Muscle of arm (tissue), 14 donors: ENCODE results near the gene TBX10. TPM values are rescaled to one million over a fixed set of nuclear protein-coding genes. Genes with fewer than 3 reads are reported as not detected.
"Not testable (repeated sequence)": the region's sequence is repeated elsewhere in the genome, so short reads cannot be mapped to it uniquely, and the experiment has no call there.

Experiments used
- DNase-seq: peaks from one replicate; pipeline ENCODE4 v3.0.0-alpha.2; 2013
- long read RNA-seq, 11 donors: transcript quantifications; one replicate each; lab custom pipeline, GENCODE V29; 2026
- polyA plus RNA-seq, 12 donors: library from polyadenylated mRNA; unstranded; fragments of 120-200 nt; gene quantifications; one replicate each; pipeline ENCODE4 v1.2.1, GENCODE V29; 2013; ENCODE audit not compliant: insufficient read length in 12 of 12

TBX10 gene
- not detected for polyA plus RNA-seq
- long read RNA-seq, donor 1: 0 reads
- long read RNA-seq, donor 2: 0 reads
- long read RNA-seq, donor 3: 0 reads
- long read RNA-seq, donor 4: 0 reads
- long read RNA-seq, donor 5: 0 reads
- long read RNA-seq, donor 6: 0 reads
- long read RNA-seq, donor 7: 0 reads
- long read RNA-seq, donor 8: 0 reads
- long read RNA-seq, donor 9: 0 reads
- long read RNA-seq, donor 10: 0 reads
- long read RNA-seq, donor 11: 0 reads

DNA sequence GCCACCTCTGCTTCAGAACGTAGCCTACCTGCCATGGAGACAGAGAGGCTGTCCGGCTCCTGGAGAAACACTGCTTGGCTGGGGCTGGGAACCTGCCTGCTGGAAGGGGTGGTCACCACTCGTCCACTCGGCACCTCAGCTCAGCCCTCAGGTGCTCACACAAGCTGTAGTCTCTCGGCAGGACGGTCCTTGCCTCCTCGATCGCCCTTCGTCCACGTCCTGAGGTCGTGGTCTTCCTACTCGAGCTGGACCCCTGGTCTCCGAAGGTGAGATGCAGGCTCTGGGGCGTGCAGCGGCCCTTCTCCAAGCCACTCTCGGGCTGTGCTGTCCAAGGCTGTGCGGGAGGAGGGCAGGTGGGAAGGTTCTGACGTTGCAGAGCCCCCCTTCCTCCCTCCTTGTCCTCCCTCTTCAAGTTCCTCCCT, at the start of gene TBX10:
Gene TBX10 (minus strand): TSS at position 326 of the 422 bp plus-strand sequence. CDS start 291 bp downstream, at position 35.
- no peak for DNase-seq

DNA sequence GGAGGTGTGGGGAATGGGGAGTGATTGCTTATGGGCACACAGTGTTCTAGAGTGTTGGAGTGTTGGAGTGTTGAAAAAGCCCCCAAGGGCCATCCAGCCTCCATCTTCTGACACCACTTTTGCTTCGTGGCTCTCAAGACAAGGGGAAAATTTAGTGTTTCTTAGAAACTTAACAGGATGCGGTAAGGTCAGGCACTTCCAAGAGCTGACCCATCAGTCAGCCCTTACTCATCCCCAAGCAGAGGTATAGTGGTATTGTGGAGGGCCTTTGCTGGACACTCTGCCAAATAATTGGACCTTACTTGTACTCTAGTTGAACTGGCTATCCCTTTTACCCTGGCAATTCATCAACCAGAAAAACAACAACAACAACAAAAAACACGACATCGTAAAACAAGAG, 49.6 kb upstream of the TBX10 start:
- DNase-seq: no peak

GRCh38 chr11:67687986-67688385, 48.4 kb upstream of the TBX10 start:
- no peak for DNase-seq

GRCh38 chr11:67685641-67686332, 46.2 kb upstream of the TBX10 start:
- DNase-seq: not testable (repeated sequence)

DNA sequence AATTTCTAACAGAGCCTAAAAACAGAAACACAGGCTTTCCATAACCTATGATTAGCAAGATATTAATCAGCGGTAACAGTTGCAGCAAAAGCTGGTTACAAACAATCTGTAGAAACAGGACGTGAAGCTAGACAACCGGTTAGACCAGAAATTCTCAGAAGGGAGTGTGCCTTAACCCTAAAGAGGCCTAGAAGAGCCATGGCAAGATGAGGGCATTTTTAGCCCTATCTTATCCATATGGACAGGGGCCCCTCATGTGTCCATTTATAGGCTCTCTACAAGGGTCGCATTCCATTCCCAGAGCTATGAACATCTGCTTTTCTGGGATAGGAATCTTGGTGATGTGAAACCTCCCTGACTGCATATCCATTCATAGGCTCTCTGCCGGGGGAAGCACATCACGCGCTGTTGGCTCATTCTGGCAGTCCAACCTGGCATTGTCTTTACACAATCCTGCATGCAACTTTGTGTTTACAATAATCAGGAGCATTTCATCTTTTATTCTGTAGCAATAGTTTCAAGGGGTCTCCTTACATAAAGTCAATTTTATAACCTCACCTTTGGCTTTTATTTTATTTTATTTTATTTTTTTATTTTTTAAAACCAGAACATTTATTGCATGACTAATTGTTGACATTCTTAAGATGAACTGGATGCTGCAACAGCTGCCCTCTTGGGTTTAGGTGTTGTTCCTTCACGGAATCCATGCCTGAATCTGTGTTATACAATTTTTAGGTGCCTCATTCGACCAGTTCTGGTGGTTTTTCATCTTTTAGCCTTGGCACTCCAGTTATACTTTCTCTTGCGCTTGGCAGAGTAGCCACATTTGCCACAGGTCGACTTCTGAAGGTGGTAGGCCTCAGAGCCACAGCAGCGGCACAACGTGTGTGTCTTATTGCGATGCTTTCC, 42.8 kb upstream of the TBX10 start:
- not testable (repeated sequence) for DNase-seq

- DNase-seq: no peak
These were observed 41.3 kb upstream of the TBX10 start for GRCh38 chr11:67680696-67681470.

DNA sequence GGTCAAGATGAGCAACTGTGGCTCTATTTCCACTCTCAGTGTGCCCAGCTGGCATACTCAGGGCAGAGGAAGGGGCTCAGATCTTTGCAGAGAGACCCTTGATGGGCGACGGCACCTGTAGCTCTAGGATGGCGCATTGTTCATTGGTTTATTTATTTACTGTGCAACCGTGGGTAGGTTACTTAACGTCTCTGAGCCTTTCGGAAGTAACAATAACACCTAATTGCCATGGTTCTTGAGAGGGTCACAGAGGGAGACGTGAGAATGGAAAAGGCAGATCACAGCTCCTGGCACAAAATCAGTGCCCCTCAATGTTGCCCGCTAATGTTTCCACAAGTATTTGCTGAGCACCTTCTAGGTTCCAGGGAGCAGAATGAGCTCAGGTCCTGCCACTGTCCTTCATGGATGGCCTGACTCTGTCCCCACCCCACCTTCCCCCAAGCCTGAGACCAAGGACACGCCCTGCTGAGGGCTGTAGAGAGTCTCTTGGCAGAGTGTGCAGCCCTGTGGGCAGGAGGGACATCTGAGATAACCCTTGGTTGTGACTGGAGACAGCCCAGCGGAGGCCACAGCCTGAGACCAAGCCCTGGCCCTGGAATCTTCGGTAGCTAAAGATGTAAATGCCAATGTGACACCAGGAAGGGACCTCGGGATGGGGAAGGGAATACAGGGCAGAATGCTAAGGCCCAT, 35.6 kb upstream of the TBX10 start:
- DNase-seq: no peak

DNA sequence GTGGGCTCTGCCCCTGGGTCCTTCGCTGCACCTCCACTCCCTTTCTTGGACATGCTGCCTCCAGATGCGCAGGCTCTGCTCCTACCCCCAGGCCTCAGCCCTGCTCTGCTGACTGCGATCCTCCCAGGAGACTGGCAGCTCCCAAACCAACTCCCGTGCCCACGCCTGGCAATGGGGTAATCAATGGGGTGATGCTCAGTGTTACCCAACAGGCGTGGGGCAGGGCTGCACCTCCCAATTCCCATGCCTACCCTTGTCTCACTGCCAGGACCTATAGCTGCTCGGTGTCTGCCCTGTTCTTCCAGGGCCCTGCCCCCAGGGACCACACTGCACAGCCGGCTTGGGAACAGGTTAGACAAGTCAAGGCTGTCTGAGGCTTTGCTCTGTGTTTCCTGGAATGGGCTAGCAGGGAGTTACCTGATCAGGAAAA, 34.9 kb upstream of the TBX10 start, which contains the start of gene ALDH3B2:
Gene ALDH3B2 (minus strand): TSS at position 182 of the 430 bp plus-strand sequence. CDS start 7,688 bp downstream, outside the sequence.
- DNase-seq: no peak

DNA sequence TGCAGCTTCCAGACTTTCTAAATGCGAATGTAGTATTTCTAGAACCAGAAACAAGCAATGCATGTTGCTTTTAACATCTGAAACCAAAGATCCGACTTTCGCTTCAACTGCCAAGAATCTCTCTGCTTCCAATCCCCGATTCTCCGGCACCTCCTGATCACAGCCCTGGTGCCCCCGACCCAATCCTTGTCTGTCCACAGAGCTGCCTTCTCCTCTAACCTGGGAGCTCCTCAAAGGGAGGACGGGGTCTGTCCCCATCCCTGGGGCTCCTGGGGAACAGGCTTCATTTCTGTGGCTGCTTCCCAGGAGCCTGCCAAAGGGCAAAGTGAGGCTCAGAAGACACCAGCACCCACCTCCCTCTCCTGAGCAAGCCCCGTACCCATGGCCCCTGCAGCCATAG, 34.3 kb upstream of the TBX10 start:
- DNase-seq: no peak

- no peak for DNase-seq
These were observed 33.8 kb upstream of the TBX10 start for GRCh38 chr11:67673358-67673757.

DNA sequence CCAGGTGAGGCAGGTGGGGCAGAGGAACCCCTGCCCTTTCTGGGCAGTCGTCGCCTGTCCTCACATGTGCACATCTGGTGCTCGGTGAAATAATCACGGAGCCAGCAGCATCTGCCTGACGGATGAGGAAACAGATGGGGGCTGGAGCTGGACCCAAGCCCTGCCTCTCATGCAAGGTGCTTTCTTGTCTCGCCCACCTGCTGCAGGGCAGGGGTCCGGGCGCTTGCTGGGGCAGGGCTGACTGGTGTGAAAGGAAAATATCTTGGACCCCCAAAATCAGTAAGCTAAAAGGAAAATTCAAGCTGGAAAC, 31.6 kb upstream of the TBX10 start:
- DNase-seq: no peak

- no peak for DNase-seq
These were observed 31.0 kb upstream of the TBX10 start for GRCh38 chr11:67670316-67671210.

DNA sequence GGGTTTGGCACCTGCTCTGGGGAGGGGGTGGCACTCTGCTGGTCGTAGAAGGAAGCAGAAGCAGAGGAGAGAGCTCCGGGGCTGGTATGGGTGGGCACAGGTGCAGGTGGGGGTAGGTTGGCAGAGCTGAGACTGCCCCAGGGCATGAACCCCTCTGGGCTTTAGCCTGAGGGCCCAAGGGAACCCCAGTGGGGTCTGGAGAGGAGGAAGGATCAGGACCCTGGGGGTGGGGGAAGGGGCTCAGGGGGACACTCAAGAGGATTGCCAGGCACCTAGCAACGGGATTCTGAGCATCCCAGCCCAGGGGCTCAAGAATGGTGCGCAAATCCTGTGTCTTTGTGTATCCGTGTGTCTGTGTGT, 28.6 kb upstream of the TBX10 start:
- DNase-seq: no peak

DNA sequence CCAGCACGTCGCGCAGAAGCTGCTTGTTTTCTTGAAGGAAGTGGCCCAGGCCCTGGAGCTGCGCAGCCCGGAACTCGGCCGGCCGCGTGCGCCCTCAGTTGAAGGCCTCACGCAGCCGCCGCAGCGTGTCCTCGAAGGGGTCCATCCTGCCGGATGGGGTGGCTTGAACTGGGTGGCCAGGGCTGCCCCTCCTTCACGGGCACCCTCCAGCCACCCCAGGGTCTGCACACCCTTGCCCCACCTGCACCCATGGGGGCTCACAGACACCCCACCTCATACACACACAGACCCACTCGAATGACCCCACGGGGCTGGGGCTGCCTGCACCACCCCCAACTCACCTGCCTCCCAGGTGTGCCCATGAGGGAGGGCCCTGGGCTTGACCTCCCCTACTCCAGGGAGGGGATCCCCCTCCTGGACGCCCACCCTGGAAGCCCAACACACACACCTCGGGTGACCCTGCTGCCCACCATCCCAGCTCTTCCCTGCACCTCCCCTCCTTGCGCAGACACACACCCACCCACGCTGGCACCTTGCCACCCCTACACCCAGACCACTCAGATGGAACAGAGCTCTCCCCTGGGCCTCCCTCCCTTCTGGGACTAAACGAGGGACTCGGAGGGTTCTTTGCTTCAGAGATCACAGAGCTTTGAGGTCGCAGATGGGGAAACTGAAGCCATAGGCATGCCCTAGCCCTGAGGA, 28.1 kb upstream of the TBX10 start:
- no peak for DNase-seq

DNA sequence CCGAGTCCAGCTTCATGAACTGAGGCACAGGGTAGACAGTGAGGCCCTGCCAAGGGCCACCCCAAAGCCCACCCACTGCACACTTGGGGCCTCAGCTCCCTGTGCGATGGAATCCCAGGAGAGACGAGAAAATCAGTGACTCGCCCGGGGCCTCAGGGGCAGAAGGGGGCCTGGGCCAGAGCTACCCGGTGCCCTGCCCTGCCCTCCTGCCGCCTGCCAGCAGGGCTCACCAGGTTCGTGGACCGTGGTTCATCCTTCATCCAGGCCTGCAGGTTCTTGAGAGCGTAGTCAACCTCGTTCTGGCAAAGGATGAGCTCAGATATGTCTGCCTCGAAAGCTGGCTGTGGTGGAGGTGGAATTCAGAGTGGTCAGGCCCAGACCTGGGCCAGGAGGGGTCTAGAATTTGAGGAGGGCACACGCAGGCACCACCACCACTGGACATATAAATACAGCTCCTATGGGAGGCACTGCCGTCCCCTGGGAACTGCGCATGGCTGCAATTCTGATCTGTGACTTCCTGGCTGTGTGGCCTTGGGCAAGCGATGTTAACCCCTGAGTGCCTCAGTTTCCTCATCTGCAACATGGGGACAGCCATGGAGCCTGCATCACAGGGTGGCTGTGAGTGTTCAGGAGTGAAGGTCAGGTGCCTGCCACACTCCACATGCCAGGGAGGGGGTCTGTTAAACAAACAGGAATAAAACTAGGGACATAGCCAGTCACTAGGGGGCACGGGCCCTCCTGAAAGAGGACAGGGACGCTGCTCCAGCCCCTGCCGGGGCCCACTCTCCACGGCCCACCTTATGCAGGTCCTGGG, 27.3 kb upstream of the TBX10 start:
- no peak for DNase-seq

DNA sequence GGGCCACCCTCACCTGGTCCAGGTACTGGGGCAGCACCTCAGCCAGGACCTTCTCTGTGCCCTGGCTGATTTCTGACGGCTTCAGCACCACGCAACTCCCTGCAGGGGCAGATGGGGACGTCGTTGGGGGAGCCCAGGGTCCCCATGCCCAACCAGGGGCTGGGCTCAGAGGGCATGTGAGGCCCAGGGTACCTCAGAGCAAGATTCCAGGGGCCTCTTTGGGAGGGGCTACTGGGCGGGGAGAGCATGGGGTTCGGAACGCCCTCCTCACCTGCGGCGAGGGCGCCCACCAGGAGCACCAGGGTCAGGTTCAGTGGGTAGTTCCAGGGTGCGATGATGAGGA, 26.7 kb upstream of the TBX10 start:
- DNase-seq: no peak

DNA sequence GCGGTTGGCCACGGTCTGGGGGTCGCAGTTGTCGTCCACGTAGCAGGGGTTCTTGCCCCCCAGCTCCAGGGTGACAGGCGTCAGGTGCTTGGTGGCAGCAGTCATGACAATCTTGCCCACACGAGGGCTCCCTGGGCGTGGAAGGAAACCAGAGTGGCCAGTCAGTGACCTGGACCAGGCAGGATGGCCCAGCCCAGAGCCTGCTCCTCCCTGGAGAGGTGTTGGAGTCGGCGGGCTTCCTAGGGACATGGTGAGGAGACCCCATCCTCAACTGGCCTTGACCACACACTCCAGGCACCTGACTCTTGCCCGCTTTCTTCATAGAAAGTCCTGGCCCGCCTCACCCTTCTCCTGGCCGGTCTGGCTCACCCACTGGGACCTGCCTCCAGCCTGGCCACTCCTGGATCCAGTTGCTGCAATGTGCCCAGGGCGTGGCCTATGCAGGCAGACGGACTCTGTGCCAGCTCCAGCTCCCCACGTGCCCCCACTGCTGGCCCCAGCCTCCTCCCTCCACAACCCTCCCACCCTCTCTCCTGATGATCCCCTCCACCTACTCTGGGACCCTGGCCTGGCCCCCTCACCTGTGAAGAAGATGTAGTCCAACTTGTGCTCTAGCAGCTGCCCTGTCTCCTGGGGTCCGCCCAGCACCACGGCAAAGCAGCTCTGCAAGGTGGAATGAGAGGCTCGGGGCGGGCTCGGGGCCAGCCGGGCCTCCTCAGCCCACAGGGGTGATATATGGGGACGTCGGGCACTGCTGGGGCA, 26.2 kb upstream of the TBX10 start:
- DNase-seq: no peak
